H1 (cell line): Measurements from ENCODE around the gene KRTAP2-4. TPM values are rescaled to one million over a fixed set of nuclear protein-coding genes. Genes with fewer than 3 reads are reported as not detected.

Experiments used
- CTCF ChIA-PET: fragments of 300-600 bp; sonication (Branson Sonifier 250); formaldehyde crosslinking; loops from one replicate; lab custom pipeline; 2021; ENCODE audit not compliant: partially characterized antibody; lab: Charles Lee
- POLR2A ChIA-PET: fragments of 300-600 bp; sonication (Branson Sonifier 250); formaldehyde crosslinking; loops from one replicate; lab custom pipeline; 2021; ENCODE audit warnings: inconsistent platforms; ENCODE audit not compliant: partially characterized antibody; lab: Charles Lee
- DNase-seq, 2 experiments: peaks; one replicate each; pipeline versions ENCODE4 v3.0.0 to v3.0.0-alpha.2; 2010 to 2022; ENCODE audit warnings: low spot score in 2 of 2, low read depth in 1 of 2, mixed read lengths in 1 of 2
- FAIRE-seq: peaks from 2 replicates; lab custom pipeline; 2011; peaks lifted over from hg19 to GRCh38; lab: Jason Lieb, UNC
- H2AFZ ChIP-seq: 2 replicates; pipeline ENCODE4 v1.8.1; 2012; ENCODE audit warnings: low read length, inconsistent platforms
- H2AK5ac ChIP-seq: 2 replicates; pipeline ENCODE4 v1.6.1; 2013; ENCODE audit warnings: low read depth, low read length
- H2BK120ac ChIP-seq: replicated peaks from 2 replicates; pipeline ENCODE3; 2013; ENCODE audit warnings: low read depth, low read length, inconsistent platforms
- H2BK12ac ChIP-seq: 2 replicates; pipeline ENCODE4 v1.6.1; 2013; ENCODE audit warnings: low read depth, low read length
- H2BK15ac ChIP-seq: 2 replicates; pipeline ENCODE4 v1.6.1; 2013; ENCODE audit warnings: low read length
- H2BK20ac ChIP-seq: 2 replicates; pipeline ENCODE4 v1.6.1; 2013; ENCODE audit warnings: low read length
- H2BK5ac ChIP-seq: 2 replicates; pipeline ENCODE4 v1.6.1; 2013; ENCODE audit warnings: low read depth, low read length
- H3K14ac ChIP-seq: 2 replicates; pipeline ENCODE4 v1.6.1; 2013; ENCODE audit warnings: inconsistent platforms; ENCODE audit not compliant: insufficient read length
- H3K18ac ChIP-seq: 2 replicates; pipeline ENCODE4 v1.6.1; 2013; ENCODE audit warnings: low read length; ENCODE audit errors: extremely low read depth
- H3K23ac ChIP-seq: 2 replicates; pipeline ENCODE4 v1.6.1; 2013; ENCODE audit warnings: inconsistent platforms; ENCODE audit not compliant: insufficient read length
- H3K23me2 ChIP-seq: 2 replicates; pipeline ENCODE4 v1.6.1; 2013; ENCODE audit warnings: low read depth, low read length
- H3K27ac ChIP-seq: 2 replicates; pipeline ENCODE4 v1.6.1; 2011; ENCODE audit warnings: low read depth, low read length, inconsistent platforms
- H3K27me3 ChIP-seq, 4 experiments: replicated peaks in 1 of 4; 1 replicate in 1 of 4; 2 replicates in 3 of 4; pipeline versions ENCODE4 v1.6.1 to v1.8.1; 2011 to 2013; ENCODE audit warnings: low read length in 3 of 4, mild to moderate bottlenecking in 3 of 4, inconsistent platforms in 2 of 4, mixed read lengths in 2 of 4, moderate library complexity in 1 of 4; ENCODE audit not compliant: control insufficient read depth in 3 of 4, insufficient read depth in 3 of 4; ENCODE audit errors: extremely low read depth in 1 of 4
- H3K36me3 ChIP-seq, 4 experiments: 2 replicates each; pipeline versions ENCODE4 v1.6.1 to v1.8.1; 2011 to 2013; ENCODE audit warnings: mild to moderate bottlenecking in 4 of 4, low read length in 3 of 4, moderate library complexity in 2 of 4, control low read depth in 1 of 4, inconsistent platforms in 1 of 4; ENCODE audit not compliant: insufficient read depth in 4 of 4, control insufficient read depth in 2 of 4
- H3K4ac ChIP-seq: replicated peaks from 2 replicates; pipeline ENCODE3; 2013; ENCODE audit warnings: low read length, low read depth, mixed read lengths, inconsistent platforms; ENCODE audit not compliant: insufficient read length
- H3K4me1 ChIP-seq, 4 experiments: replicated peaks in 1 of 4; 1 replicate in 1 of 4; 2 replicates in 3 of 4; pipeline versions ENCODE4 v1.6.1 to v1.8.1; 2011 to 2013; ENCODE audit warnings: low read length in 3 of 4, inconsistent platforms in 2 of 4, mixed read lengths in 1 of 4; ENCODE audit not compliant: insufficient read depth in 4 of 4, control insufficient read depth in 3 of 4
- H3K4me2 ChIP-seq, 2 experiments: 2 replicates each; pipeline versions ENCODE4 v1.6.1 to v1.8.1; 2011 to 2013; ENCODE audit warnings: low read depth in 2 of 2, low read length in 2 of 2, control low read depth in 1 of 2, inconsistent platforms in 1 of 2, mild to moderate bottlenecking in 1 of 2; ENCODE audit not compliant: insufficient read depth in 1 of 2
- H3K4me3 ChIP-seq, 4 experiments: fragments of 200-600, 300-600 bp in 1 of 4; sonication (generic), shearing (Covaris generic), sonication (Bioruptor Twin) in 1 of 4; 2 replicates each; pipeline versions ENCODE4 v1.5.1 to v1.8.1; 2011 to 2016; ENCODE audit warnings: low read length in 4 of 4, low read depth in 3 of 4, control low read depth in 2 of 4, inconsistent platforms in 2 of 4, mild to moderate bottlenecking in 2 of 4, mixed read lengths in 1 of 4, moderate library complexity in 1 of 4; ENCODE audit not compliant: insufficient read depth in 2 of 4; ENCODE audit errors: extremely low read depth in 1 of 4
- H3K56ac ChIP-seq: replicated peaks from 2 replicates; pipeline ENCODE3; 2013; ENCODE audit warnings: low read depth, mild to moderate bottlenecking, mixed read lengths, low read length, inconsistent platforms; ENCODE audit not compliant: insufficient read length
- H3K79me1 ChIP-seq: 2 replicates; pipeline ENCODE4 v1.6.1; 2013; ENCODE audit warnings: low read depth, low read length, control low read depth
- H3K79me2 ChIP-seq, 2 experiments: 2 replicates each; pipeline versions ENCODE4 v1.6.1 to v1.8.1; 2012 to 2013; ENCODE audit warnings: low read length in 2 of 2, mild to moderate bottlenecking in 2 of 2, inconsistent platforms in 1 of 2; ENCODE audit not compliant: insufficient read depth in 2 of 2, control insufficient read depth in 1 of 2
- H3K9ac ChIP-seq, 4 experiments: replicated peaks in 1 of 4; 1 replicate in 1 of 4; 2 replicates in 3 of 4; pipeline versions ENCODE4 v1.6.1 to v1.8.1; 2011 to 2013; ENCODE audit warnings: low read depth in 3 of 4, low read length in 3 of 4, control low read depth in 2 of 4, mild to moderate bottlenecking in 2 of 4, moderate library complexity in 2 of 4, inconsistent platforms in 1 of 4; ENCODE audit errors: extremely low read depth in 1 of 4
- H3K9me3 ChIP-seq, 2 experiments: 2 replicates each; pipeline versions ENCODE4 v1.6.1 to v1.8.1; 2012 to 2013; ENCODE audit warnings: mild to moderate bottlenecking in 2 of 2, moderate library complexity in 2 of 2, control low read depth in 1 of 2, inconsistent platforms in 1 of 2, low read depth in 1 of 2, low read length in 1 of 2, mixed read lengths in 1 of 2; ENCODE audit not compliant: insufficient read depth in 2 of 2
- H4K20me1 ChIP-seq, 2 experiments: replicated peaks in 1 of 2; 2 replicates each; pipeline versions ENCODE3 to v1.8.1; 2011 to 2013; ENCODE audit warnings: inconsistent platforms in 2 of 2, low read length in 2 of 2, mild to moderate bottlenecking in 1 of 2; ENCODE audit not compliant: insufficient read depth in 2 of 2, control insufficient read depth in 1 of 2
- H4K5ac ChIP-seq: 2 replicates; pipeline ENCODE4 v1.6.1; 2013; ENCODE audit warnings: low read length, low read depth, mixed read lengths, inconsistent platforms; ENCODE audit not compliant: insufficient read length
- H4K8ac ChIP-seq: 2 replicates; pipeline ENCODE4 v1.8.0; 2013; ENCODE audit warnings: mild to moderate bottlenecking, moderate library complexity, low read length, inconsistent platforms; ENCODE audit not compliant: insufficient read depth; ENCODE audit errors: extremely low read depth
- H4K91ac ChIP-seq: replicated peaks from 2 replicates; pipeline ENCODE3; 2013; ENCODE audit warnings: low read length, mixed read lengths, inconsistent platforms; ENCODE audit not compliant: insufficient read length
- CHD1 ChIP-seq: IDR thresholded peaks from 2 replicates; pipeline ENCODE4 v1.6.1; 2012; ENCODE audit warnings: low read depth, low read length, improper control_type of control experiment
- EGR1 ChIP-seq: IDR thresholded peaks from 2 replicates; pipeline ENCODE4 v1.6.1; 2011; ENCODE audit warnings: low read depth, low read length, borderline replicate concordance
- EP300 ChIP-seq, 2 experiments: IDR thresholded peaks; 1 replicate in 1 of 2; 2 replicates in 1 of 2; pipeline ENCODE4 v1.6.1; 2011 to 2012; ENCODE audit warnings: low read depth in 2 of 2, low read length in 2 of 2, mild to moderate bottlenecking in 2 of 2, borderline replicate concordance in 1 of 2, inconsistent platforms in 1 of 2, moderate library complexity in 1 of 2
- NANOG ChIP-seq: IDR thresholded peaks from 2 replicates; pipeline ENCODE4 v1.6.1; 2011; ENCODE audit warnings: low read length, low read depth, mild to moderate bottlenecking, inconsistent platforms; ENCODE audit not compliant: insufficient read depth, poor library complexity, severe bottlenecking
- POU5F1 ChIP-seq: IDR thresholded peaks from 2 replicates; pipeline ENCODE4 v1.6.1; 2011; ENCODE audit warnings: low read depth, mild to moderate bottlenecking, low read length, moderate library complexity
- RAD21 ChIP-seq, 2 experiments: IDR thresholded peaks in 1 of 2; conservative IDR thresholded peaks in 1 of 2; 2 replicates each; pipeline ENCODE4 v1.6.1; 2011; ENCODE audit warnings: low read depth in 2 of 2, low read length in 2 of 2, improper control_type of control experiment in 1 of 2, inconsistent platforms in 1 of 2, mild to moderate bottlenecking in 1 of 2, moderate library complexity in 1 of 2
- SIRT6 ChIP-seq: IDR thresholded peaks from one replicate; pipeline ENCODE4 v1.7.1; 2012; ENCODE audit warnings: low read length, inconsistent platforms
- SIX5 ChIP-seq: IDR thresholded peaks from 2 replicates; pipeline ENCODE4 v1.6.1; 2011; ENCODE audit warnings: mild to moderate bottlenecking, low read depth, low read length
- ZNF274 ChIP-seq: IDR thresholded peaks from 2 replicates; pipeline ENCODE4 v1.7.0; 2012; ENCODE audit warnings: low read length, borderline replicate concordance; ENCODE audit errors: extremely low read depth
- WGBS, 2 experiments: shearing (Covaris generic) in 1 of 2; methylation state at CpG; one replicate each; pipeline versions ENCODE4 v1.1.6 to v1.1.7; 2013 to 2015; ENCODE audit warnings: low lambda C conversion rate in 2 of 2, mixed read lengths in 2 of 2, inconsistent platforms in 1 of 2, low coverage in 1 of 2, missing lambda C conversion rate in 1 of 2; ENCODE audit not compliant: insufficient replicate concordance in 2 of 2, insufficient coverage in 1 of 2, insufficient read length in 1 of 2; ENCODE audit errors: extremely low coverage in 1 of 2, missing lambda C conversion rate in 1 of 2; 5-methylcytosine and 5-hydroxymethylcytosine counted together
- polyA plus RNA-seq, 7 experiments: library from polyadenylated mRNA; depleted of rRNA in 3 of 7; stranded (reverse) in 5 of 7; unstranded in 2 of 7; fragments of >200 nt in 5 of 7; fragments of 200-250 nt in 2 of 7; gene quantifications; 1 replicate in 5 of 7; 2 replicates in 1 of 7; 4 replicates in 1 of 7; pipeline versions ENCODE4 v1.2.1 to v1.2.3, GENCODE V29; 2011 to 2013; ENCODE audit warnings: missing spikeins in 2 of 7, mixed read lengths in 2 of 7
- total RNA-seq: library from RNA; stranded (reverse); fragmentation: NEBNext Ultra II Directional; extraction: Animal tissue kit (Norgen Biotek cat#: 25700); gene quantifications from 2 replicates; pipeline ENCODE4 v1.2.1, GENCODE V29; 2021

Gene KRTAP2-4
- total and polyA plus RNA-seq, 2 of the 8 experiments (the other 6 are each of a cell fraction or from before 2014, with no cell fraction given), result not detected

DNA sequence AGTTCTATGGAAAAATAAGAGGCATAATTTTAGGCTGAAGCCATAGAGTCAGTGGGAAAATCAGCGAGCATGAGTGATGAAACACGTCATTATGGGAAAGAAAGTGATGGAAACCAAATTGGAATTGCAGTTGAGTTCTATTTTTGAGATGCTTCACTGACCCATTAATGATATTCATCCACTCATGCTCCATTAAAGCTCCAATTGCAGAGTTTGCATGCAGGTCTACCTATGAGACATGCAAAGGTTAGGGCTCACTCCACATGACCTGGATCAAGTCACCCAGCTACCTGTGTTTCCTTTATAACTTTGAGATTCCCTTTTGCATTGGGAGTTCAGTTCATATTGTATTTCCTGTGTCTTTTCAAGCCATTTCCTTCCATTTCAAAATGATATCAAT lies 8.0 kb upstream of the KRTAP2-4 start:
- H3K4me1 ChIP-seq, result no peaks in the 10 kb centered on the region
- FAIRE-seq, result no peak
- no peak overlapping the region for H3K56ac ChIP-seq
- no peak overlapping the region for H3K4me3 ChIP-seq
- no peak overlapping the region for H2BK15ac ChIP-seq
- no peak overlapping the region for H3K4ac ChIP-seq
- H2AK5ac ChIP-seq, result no peak overlapping the region
- H3K27ac ChIP-seq, result no peak overlapping the region
- H3K9ac ChIP-seq, result no peak overlapping the region
- CTCF ChIA-PET, result interaction anchor here (1.5 kb wide), 1 partner anchor 164 kb away, joined by 4 read pairs; no protein-coding TSS in a partner anchor
- no peaks in the 10 kb centered on the region for H4K20me1 ChIP-seq
- H3K27me3 ChIP-seq, result no peaks in the 10 kb centered on the region
- H3K79me2 ChIP-seq, result no peaks in the 10 kb centered on the region
- H3K14ac ChIP-seq, result no peak overlapping the region
- H3K79me1 ChIP-seq, result no peaks in the 10 kb centered on the region
- H3K23ac ChIP-seq, result no peak overlapping the region
- no peak for DNase-seq
- POLR2A ChIA-PET, result no interaction called here
- H3K18ac ChIP-seq, result no peak overlapping the region
- H3K23me2 ChIP-seq, result no peaks in the 10 kb centered on the region
- H4K8ac ChIP-seq, result no peak overlapping the region
- no peak overlapping the region for H2BK12ac ChIP-seq
- H4K91ac ChIP-seq, result no peak overlapping the region
- no peak overlapping the region for H4K5ac ChIP-seq
- no peak for TF ChIP-seq EP300 (IDR thresholded peaks at IDR 0.05; ENCODE audit: borderline replicate concordance in 1 of 2, low read depth in 2 of 2, low read length in 2 of 2)
- TF ChIP-seq RAD21 (IDR thresholded peaks at IDR 0.05 in 1 of 2, conservative IDR thresholded peaks at IDR 0.05 in 1 of 2; ENCODE audit: low read depth in 2 of 2, low read length in 2 of 2), result no peak
- TF ChIP-seq NANOG, result no peak
- no peak for TF ChIP-seq EGR1
- no peak for TF ChIP-seq POU5F1
- TF ChIP-seq SIX5, result no peak
- no peak for TF ChIP-seq CHD1
- no peak for TF ChIP-seq SIRT6
- TF ChIP-seq ZNF274, result no peak
- H3K36me3 ChIP-seq, result no peaks in the 10 kb centered on the region
- no peak overlapping the region for H2BK20ac ChIP-seq
- 90% methylated on average over 2 of the region's 2 CpGs; no CpG with 5 or more reads in 1 of the 2 experiments for WGBS, 2 experiments
- H2AFZ ChIP-seq, result no peak overlapping the region
- no peaks in the 10 kb centered on the region for H3K9me3 ChIP-seq
- H2BK5ac ChIP-seq, result no peak overlapping the region
- H2BK120ac ChIP-seq, result no peak overlapping the region
- no peak overlapping the region for H3K4me2 ChIP-seq
